ENCODE results near the gene RPS6KA4.
"Not testable (repeated sequence)": the region's sequence is repeated elsewhere in the genome, so short reads cannot be mapped to it uniquely, and the experiment has no call there.

The RPS6KA4 gene

DNA sequence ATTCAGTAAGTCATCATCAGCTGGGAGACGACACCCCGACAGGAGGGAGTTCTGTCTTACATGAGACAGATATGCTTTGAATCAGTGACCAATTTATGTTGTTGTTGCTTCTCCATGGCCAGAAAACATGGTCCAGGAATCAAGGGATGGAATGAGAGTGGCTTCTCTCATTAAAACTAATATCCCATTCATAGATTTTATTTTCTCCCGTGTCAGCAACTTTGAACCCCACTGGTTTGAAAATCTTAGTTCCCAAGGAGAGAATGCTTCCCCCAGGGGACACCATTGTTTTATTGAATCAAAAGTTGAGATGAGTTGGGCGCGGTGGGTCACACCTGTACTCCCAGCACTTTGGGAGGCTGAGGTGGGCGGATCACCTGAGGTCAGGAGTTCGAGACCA is 42.8 kb downstream of the RPS6KA4 start:
- Mint-ChIP-seq H3K4me3 (no peak overlapping the region), H3K27me3 (peaks cover 11% of the 10 kb centered on the region), H3K4me1 (no peaks in the 10 kb centered on the region), H3K9me3 (peaks cover 0 to 8% of the 10 kb centered on the region in 2 donors), H3K27ac (no peak overlapping the region)
- ATAC-seq (no peak), DNase-seq (no peak)

GRCh38 chr11:64403106-64403505 is 44.1 kb downstream of the RPS6KA4 start:
- H3K4me1 Mint-ChIP-seq, result no peaks in the 10 kb centered on the region
- no peak overlapping the region for H3K27ac Mint-ChIP-seq
- DNase-seq (no peak), ATAC-seq (no peak)
- H3K9me3 Mint-ChIP-seq, result peaks cover 0 to 8% of the 10 kb centered on the region in 2 donors
- H3K4me3 Mint-ChIP-seq, result no peak overlapping the region
- peaks cover 11% of the 10 kb centered on the region for H3K27me3 Mint-ChIP-seq

DNA sequence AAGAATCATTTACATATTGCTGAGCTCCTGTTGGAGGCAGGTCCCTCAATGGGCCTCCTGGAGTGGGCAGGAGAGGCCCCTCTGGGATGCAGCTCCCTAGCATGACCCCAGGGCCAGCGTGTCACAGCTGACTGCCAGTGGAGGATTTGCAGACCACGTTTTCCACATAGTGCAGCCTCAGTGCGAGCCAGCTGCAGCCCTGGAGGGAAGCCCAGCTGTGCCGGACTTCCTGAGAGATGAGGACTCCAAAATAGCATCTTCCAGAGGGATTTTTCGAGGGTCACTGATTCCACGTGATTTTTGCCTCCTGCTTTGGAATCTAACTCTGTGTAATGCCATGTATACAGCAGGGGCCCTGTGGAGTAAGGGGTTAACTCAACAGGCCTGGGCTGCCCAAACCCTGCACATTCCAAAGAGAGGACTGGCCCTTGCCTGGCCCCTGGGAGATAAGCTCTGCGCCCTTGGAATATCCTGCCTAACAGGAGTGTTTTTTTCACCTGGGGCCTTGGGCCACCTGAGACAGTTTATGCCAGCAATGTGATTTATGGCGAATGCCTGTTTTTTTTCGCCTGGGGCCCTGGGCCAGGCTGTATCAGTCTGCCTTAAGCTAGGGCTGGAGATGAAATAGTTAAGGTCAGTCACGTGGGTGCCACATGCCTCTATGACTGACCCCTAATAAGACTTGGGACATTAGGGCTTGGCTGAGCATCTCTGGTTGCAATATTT is 47.4 kb downstream of the RPS6KA4 start:
- ATAC-seq (no peak), DNase-seq (no peak)
- no peak overlapping the region for H3K4me3 Mint-ChIP-seq
- peaks cover 11% of the 10 kb centered on the region for H3K27me3 Mint-ChIP-seq
- H3K9me3 Mint-ChIP-seq, result peaks cover 0 to 8% of the 10 kb centered on the region in 2 donors
- H3K4me1 Mint-ChIP-seq, result no peaks in the 10 kb centered on the region
- H3K27ac Mint-ChIP-seq, result no peak overlapping the region

DNA sequence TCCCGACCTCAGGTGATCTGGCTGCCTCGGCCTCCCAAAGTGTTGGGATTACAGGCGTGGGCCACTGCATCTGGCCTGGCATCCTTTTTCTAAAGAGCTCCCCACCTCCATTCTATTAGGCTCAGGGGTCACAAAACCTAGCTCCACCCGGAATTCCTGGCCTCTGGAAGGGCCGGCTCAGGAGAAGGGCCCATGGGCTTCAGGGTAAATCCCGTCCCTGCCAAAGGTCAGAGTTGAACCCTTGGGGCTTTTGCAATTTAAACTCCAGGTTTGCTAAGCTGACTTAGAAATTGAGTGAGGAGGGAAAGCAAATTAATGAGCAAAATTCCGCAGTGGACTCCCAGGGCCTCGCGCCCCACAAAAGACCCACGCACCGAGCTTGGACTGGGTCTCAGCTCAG is 48.3 kb downstream of the RPS6KA4 start:
- no peak overlapping the region for H3K4me3 Mint-ChIP-seq
- peaks cover 11% of the 10 kb centered on the region for H3K27me3 Mint-ChIP-seq
- no peaks in the 10 kb centered on the region for H3K4me1 Mint-ChIP-seq
- no peak overlapping the region for H3K27ac Mint-ChIP-seq
- DNase-seq (no peak), ATAC-seq (no peak)
- peaks cover 0 to 8% of the 10 kb centered on the region in 2 donors for H3K9me3 Mint-ChIP-seq

DNA sequence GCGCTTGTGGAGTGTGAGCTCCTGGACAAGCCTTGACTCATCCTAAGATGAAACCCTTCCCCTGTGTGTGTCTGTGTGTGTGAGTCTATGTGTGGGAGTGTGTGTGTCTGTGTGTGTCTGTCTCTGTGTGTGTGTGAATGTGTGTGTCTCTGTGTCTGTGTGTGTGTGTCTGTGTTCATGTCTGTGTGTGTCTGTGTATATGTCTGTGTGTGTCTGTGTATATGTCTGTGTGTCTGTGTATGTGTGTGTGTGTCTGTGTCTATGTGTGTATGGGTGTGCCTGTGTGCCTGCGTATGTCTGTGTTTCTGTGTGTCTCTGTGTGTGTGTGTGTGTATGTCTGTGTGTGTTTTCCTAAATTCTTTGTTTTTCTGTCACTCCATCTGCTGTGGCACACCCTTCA is 48.7 kb downstream of the RPS6KA4 start:
- no peak overlapping the region for H3K4me3 Mint-ChIP-seq
- peaks cover 11% of the 10 kb centered on the region for H3K27me3 Mint-ChIP-seq
- peaks cover 0 to 8% of the 10 kb centered on the region in 2 donors for H3K9me3 Mint-ChIP-seq
- DNase-seq (no peak), ATAC-seq (no peak)
- peak overlapping the region in 1 of 2 donors; percentile 0 for H3K27ac Mint-ChIP-seq
- H3K4me1 Mint-ChIP-seq, result no peaks in the 10 kb centered on the region

- no peak overlapping the region for H3K27ac Mint-ChIP-seq
- H3K27me3 Mint-ChIP-seq, result peaks cover 7% of the 10 kb centered on the region
- DNase-seq (no peak), ATAC-seq (no peak)
- H3K4me1 Mint-ChIP-seq, result no peaks in the 10 kb centered on the region
- peaks cover 0 to 5% of the 10 kb centered on the region in 2 donors for H3K9me3 Mint-ChIP-seq
- H3K4me3 Mint-ChIP-seq, result no peak overlapping the region
Observed at GRCh38 chr11:64409278-64409677, 50.3 kb downstream of the RPS6KA4 start.

GRCh38 chr11:64409707-64410403 is 50.9 kb downstream of the RPS6KA4 start:
- H3K9me3 Mint-ChIP-seq, result no peaks in the 10 kb centered on the region
- DNase-seq (no peak), ATAC-seq (no peak)
- H3K4me3 Mint-ChIP-seq, result no peak overlapping the region
- no peak overlapping the region for H3K27ac Mint-ChIP-seq
- peaks cover 2% of the 10 kb centered on the region for H3K27me3 Mint-ChIP-seq
- peaks cover 2% of the 10 kb centered on the region for H3K4me1 Mint-ChIP-seq

DNA sequence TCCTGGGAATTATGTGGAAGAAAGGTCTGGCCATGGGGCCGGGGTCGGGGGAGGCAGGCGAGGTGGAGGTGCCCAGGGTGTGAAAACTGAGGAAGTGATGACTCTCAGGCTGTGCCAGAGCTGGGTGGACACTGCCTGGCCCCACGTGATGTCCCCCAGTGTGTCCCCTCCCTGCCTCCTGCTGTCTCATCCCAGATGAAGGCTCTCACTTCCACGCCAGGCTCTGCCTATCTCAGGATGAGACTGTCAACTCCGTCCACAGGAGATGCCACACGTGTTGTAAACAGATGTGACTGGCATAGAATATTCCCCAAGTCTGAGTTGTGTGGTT is 51.4 kb downstream of the RPS6KA4 start:
- DNase-seq, result no peak
- no peak for ATAC-seq
- Mint-ChIP-seq H3K4me1 (peaks cover 7% of the 10 kb centered on the region), H3K27me3 (no peaks in the 10 kb centered on the region), H3K9me3 (no peaks in the 10 kb centered on the region), H3K27ac (no peak overlapping the region), H3K4me3 (no peak overlapping the region)

DNA sequence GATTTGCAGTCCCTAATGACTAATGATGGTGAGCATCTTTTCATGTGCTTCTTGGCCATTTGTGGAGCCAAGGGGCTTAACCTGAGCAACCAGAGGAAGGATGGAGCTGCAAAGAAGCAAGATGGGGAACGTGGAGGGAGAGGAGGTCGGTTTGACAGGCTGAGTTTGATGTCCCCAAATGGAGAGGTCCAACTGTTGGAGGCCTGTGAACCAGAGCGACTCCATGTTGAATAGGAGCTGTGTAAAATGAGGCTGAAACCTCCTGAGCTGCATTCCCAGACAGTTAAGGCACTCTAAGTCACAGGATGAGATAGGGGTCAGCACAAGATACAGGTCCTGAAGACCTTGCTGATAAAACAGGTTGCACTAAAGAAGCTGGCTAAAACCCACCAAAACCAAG is 54.5 kb downstream of the RPS6KA4 start:
- Mint-ChIP-seq H3K4me1 (peaks cover 14% of the 10 kb centered on the region), H3K9me3 (peaks cover 5 to 10% of the 10 kb centered on the region in 2 donors), H3K27me3 (no peaks in the 10 kb centered on the region), H3K4me3 (no peak overlapping the region), H3K27ac (no peak overlapping the region)
- DNase-seq (no peak), ATAC-seq (no peak)

DNA sequence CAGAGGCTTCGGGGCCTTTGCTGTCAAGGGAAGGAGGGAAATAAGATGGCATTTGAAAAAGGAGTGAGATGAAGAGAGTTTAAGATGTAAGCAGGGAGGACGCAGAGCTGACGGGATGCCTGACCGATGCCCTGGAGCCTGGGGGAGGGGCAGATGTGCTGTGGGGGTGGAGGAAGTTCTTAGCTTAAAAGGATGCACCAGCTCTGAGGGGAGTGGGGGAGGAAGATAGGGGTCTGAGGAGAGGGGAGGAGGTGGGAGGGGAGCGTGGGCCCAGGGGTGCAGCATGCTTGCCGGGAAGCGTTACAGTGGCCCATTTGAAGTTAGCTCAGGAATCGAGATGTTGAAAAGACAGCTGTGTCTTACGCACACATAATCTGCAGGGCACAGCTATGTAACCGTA is 56.3 kb downstream of the RPS6KA4 start:
- H3K27ac Mint-ChIP-seq, result peak overlapping the region; percentile 55 to 92
- peaks cover 14% of the 10 kb centered on the region for H3K4me1 Mint-ChIP-seq
- DNase-seq, result no peak

GRCh38 chr11:64415996-64416728 is 57.2 kb downstream of the RPS6KA4 start:
- Mint-ChIP-seq H3K4me1 (peaks cover 14% of the 10 kb centered on the region), H3K27me3 (no peaks in the 10 kb centered on the region), H3K9me3 (peaks cover 13 to 27% of the 10 kb centered on the region in 2 donors), H3K4me3 (no peak overlapping the region), H3K27ac (no peak overlapping the region)
- DNase-seq, result peak in 1 of 2 donors; percentile 14
- no peak for ATAC-seq

More for the DNA sequence above, 56.3 kb downstream of the RPS6KA4 start:
- no peaks in the 10 kb centered on the region for H3K27me3 Mint-ChIP-seq
- H3K9me3 Mint-ChIP-seq, result peaks cover 13 to 26% of the 10 kb centered on the region in 2 donors
- no peak for ATAC-seq
- H3K4me3 Mint-ChIP-seq, result no peak overlapping the region

DNA sequence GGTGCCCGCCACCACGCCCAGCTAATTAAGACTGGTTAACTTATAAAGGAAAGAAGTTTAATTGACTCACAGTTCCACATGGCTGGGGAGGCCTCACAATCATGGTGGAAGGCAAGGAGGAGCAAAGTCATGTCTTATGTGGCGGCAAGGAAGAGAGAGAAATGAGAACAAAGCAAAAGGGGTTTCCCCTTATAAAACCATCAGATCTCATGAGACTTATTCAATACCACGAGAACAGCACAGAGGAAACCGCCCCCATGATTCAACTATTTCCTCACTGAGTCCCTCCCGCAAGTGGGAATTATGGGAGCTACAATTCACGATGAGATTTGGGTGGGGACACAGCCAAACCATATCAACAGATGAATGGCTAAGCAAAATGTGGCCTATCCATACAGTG is 59.3 kb downstream of the RPS6KA4 start:
- Mint-ChIP-seq H3K9me3 (peaks cover 13 to 32% of the 10 kb centered on the region in 2 donors), H3K4me1 (peaks cover 14% of the 10 kb centered on the region)
- not testable (repeated sequence) for ATAC-seq, H3K27me3 Mint-ChIP-seq, H3K27ac Mint-ChIP-seq, DNase-seq, H3K4me3 Mint-ChIP-seq

- Mint-ChIP-seq H3K9me3 (peaks cover 13 to 32% of the 10 kb centered on the region in 2 donors), H3K4me1 (peaks cover 14% of the 10 kb centered on the region), H3K27me3 (no peaks in the 10 kb centered on the region), H3K27ac (no peak overlapping the region), H3K4me3 (no peak overlapping the region)
- ATAC-seq (no peak), DNase-seq (no peak)
Observed at GRCh38 chr11:64419257-64419790, 60.4 kb downstream of the RPS6KA4 start.

GRCh38 chr11:64419818-64420485 is 61.0 kb downstream of the RPS6KA4 start:
- Mint-ChIP-seq H3K9me3 (peaks cover 13 to 32% of the 10 kb centered on the region in 2 donors), H3K4me3 (no peak overlapping the region), H3K27ac (no peak overlapping the region), H3K4me1 (peaks cover 11% of the 10 kb centered on the region), H3K27me3 (no peaks in the 10 kb centered on the region)
- no peak for ATAC-seq
- DNase-seq, result no peak
